Nephron (organoid): ENCODE measurements around the gene FMO3.

Experiments used
- H3K27ac Mint-ChIP-seq, 3 experiments: 2 replicates each; pipeline ENCODE4 v1.8.0; 2020; ENCODE audit warnings: mixed read lengths in 3 of 3, mild to moderate bottlenecking in 2 of 3, moderate library complexity in 1 of 3
- H3K27me3 Mint-ChIP-seq: 2 replicates; pipeline ENCODE4 v1.8.0; 2021; ENCODE audit warnings: low read depth, mild to moderate bottlenecking, moderate library complexity, mixed read lengths
- H3K36me3 Mint-ChIP-seq: 2 replicates; pipeline ENCODE4 v1.8.0; 2020; ENCODE audit warnings: low read depth, mixed read lengths
- H3K4me1 Mint-ChIP-seq: 2 replicates; pipeline ENCODE4 v1.8.0; 2020; ENCODE audit warnings: mixed read lengths
- H3K4me3 Mint-ChIP-seq, 3 experiments: 2 replicates each; pipeline ENCODE4 v1.8.0; 2020; ENCODE audit warnings: mild to moderate bottlenecking in 3 of 3, mixed read lengths in 3 of 3, moderate library complexity in 2 of 3
- H3K9me3 Mint-ChIP-seq: 2 replicates; pipeline ENCODE4 v1.8.0; 2020; ENCODE audit warnings: mixed read lengths
- CTCF ChIP-seq, 3 experiments: fragments of 200-600 bp; sonication (generic); IDR thresholded peaks; one replicate each; pipeline ENCODE4 v1.5.0; 2021; ENCODE audit warnings: antibody characterized with exemption in 3 of 3; ENCODE audit not compliant: unreplicated experiment in 3 of 3

The FMO3 gene

DNA sequence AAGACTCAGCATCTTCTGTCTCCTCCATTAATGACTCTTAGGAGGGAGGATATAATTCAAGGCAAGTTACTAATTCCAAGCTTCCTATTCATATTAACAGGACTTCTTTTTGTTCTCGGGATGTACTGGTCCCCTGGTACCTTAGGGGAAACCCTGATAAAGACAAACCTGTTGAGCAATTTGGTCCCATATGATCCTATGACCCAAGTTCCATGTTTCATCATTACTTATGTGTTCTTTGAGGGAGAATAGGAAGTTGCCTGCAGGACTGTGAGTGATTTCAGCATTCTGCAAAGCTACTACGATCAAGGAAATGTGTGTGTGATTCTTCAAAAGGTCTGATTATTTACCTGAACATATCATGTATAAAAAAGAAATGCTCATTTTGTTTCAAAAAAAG lies 5.8 kb upstream of the FMO3 start:
- peaks cover 33% of the 10 kb centered on the region for H3K4me1 Mint-ChIP-seq
- peak overlapping the region in 2 of 3 experiments; percentile 26 to 28 for H3K27ac Mint-ChIP-seq
- TF ChIP-seq CTCF (IDR thresholded peaks at IDR 0.05; ENCODE audit: unreplicated experiment in 3 of 3), result no peak
- no peaks in the 10 kb centered on the region for H3K9me3 Mint-ChIP-seq
- no peaks in the 10 kb centered on the region for H3K36me3 Mint-ChIP-seq
- H3K27me3 Mint-ChIP-seq, result no peaks in the 10 kb centered on the region
- H3K4me3 Mint-ChIP-seq, result no peak overlapping the region

GRCh38 chr1:171087896-171088295 lies 2.8 kb upstream of the FMO3 start:
- no peak overlapping the region for H3K4me3 Mint-ChIP-seq
- no peak overlapping the region for H3K27ac Mint-ChIP-seq
- peaks cover 17% of the 10 kb centered on the region for H3K4me1 Mint-ChIP-seq
- TF ChIP-seq CTCF (IDR thresholded peaks at IDR 0.05; ENCODE audit: unreplicated experiment in 3 of 3), result no peak
- H3K27me3 Mint-ChIP-seq, result no peaks in the 10 kb centered on the region
- no peaks in the 10 kb centered on the region for H3K36me3 Mint-ChIP-seq
- no peaks in the 10 kb centered on the region for H3K9me3 Mint-ChIP-seq

- H3K9me3 Mint-ChIP-seq, result no peaks in the 10 kb centered on the region
- H3K27ac Mint-ChIP-seq, result no peak overlapping the region
- H3K4me1 Mint-ChIP-seq, result no peaks in the 10 kb centered on the region
- no peak for TF ChIP-seq CTCF (IDR thresholded peaks at IDR 0.05; ENCODE audit: unreplicated experiment in 3 of 3)
- no peaks in the 10 kb centered on the region for H3K36me3 Mint-ChIP-seq
- H3K27me3 Mint-ChIP-seq, result peaks cover 6% of the 10 kb centered on the region
- no peak overlapping the region for H3K4me3 Mint-ChIP-seq
Observed at GRCh38 chr1:171103862-171104261, 13.2 kb downstream of the FMO3 start.

DNA sequence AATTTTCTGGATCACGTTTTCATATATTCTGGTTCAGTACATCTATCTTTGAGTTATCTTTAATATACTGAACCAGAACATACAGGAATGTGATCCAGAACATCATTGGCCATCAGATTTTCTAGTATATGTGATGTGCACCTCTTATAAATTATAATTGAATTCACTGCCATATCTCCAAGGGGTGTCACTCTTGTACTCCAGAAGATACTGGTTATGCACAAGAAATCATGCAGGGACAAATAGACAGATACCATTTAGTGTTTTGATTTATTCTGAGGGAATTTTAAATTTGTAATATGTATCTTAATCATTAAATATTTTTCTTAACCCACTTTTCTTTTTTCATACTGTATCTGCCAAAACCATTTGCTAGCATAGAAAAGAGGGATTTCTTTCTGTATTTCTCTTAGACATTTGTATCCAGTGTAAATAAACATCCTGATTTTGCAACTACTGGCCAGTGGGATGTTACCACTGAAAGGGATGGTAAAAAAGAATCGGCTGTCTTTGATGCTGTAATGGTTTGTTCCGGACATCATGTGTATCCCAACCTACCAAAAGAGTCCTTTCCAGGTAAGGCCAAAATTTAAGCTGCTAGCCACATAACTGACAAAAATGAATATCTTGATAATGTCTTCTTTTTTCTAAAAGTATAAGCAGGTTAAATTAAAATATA lies 16.7 kb downstream of the FMO3 start:
- Mint-ChIP-seq H3K4me1 (peaks cover 7% of the 10 kb centered on the region), H3K27me3 (peaks cover 14% of the 10 kb centered on the region), H3K27ac (no peak overlapping the region), H3K9me3 (peaks cover 4% of the 10 kb centered on the region), H3K4me3 (no peak overlapping the region), H3K36me3 (no peaks in the 10 kb centered on the region)
- no peak for TF ChIP-seq CTCF (IDR thresholded peaks at IDR 0.05; ENCODE audit: unreplicated experiment in 3 of 3)

- no peak for TF ChIP-seq CTCF (IDR thresholded peaks at IDR 0.05; ENCODE audit: unreplicated experiment in 3 of 3)
- H3K27ac Mint-ChIP-seq, result no peak overlapping the region
- no peaks in the 10 kb centered on the region for H3K36me3 Mint-ChIP-seq
- peaks cover 11% of the 10 kb centered on the region for H3K4me1 Mint-ChIP-seq
- H3K4me3 Mint-ChIP-seq, result no peak overlapping the region
- H3K9me3 Mint-ChIP-seq, result peaks cover 4% of the 10 kb centered on the region
- H3K27me3 Mint-ChIP-seq, result peaks cover 14% of the 10 kb centered on the region
Observed at GRCh38 chr1:171107969-171108368, 17.3 kb downstream of the FMO3 start.

DNA sequence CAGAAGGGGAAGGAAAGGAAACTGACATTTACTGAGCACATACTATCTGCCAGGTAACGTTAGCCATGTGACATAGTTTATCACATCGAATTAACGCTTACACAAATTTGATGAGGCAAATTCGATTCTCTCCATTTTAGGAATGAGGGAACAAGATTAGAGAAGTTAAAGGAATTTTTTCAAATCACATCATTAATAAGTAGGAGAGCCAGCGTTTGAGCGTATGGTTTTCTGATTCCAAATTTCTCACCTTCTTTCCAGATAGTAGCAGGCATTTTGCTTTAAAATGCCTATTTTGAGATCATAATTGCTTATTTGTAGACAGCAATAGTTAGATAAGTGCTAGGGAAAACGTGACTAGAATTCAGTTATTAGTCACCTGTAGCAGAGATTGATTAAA lies 19.3 kb downstream of the FMO3 start:
- Mint-ChIP-seq H3K27ac (no peak overlapping the region), H3K36me3 (no peaks in the 10 kb centered on the region), H3K9me3 (peaks cover 4% of the 10 kb centered on the region), H3K4me1 (peaks cover 11% of the 10 kb centered on the region), H3K4me3 (no peak overlapping the region), H3K27me3 (peaks cover 14% of the 10 kb centered on the region)
- TF ChIP-seq CTCF (IDR thresholded peaks at IDR 0.05; ENCODE audit: unreplicated experiment in 3 of 3), result no peak
